ENCODE data around the gene GRM7.

Gene GRM7

GRCh38 chr3:7001370-7001769, 140.5 kb downstream of the GRM7 start:
- no peak for TF ChIP-seq POLR2AphosphoS5 (IDR thresholded peaks at IDR 0.05; ENCODE audit: low read depth, low read length)
- no peak for TF ChIP-seq TAF1 (IDR thresholded peaks at IDR 0.05; ENCODE audit: borderline replicate concordance, insufficient read depth, low read length)
- no peak for TF ChIP-seq REST (IDR thresholded peaks at IDR 0.05; ENCODE audit: insufficient read depth in 1 of 2, low read depth in 2 of 2, low read length in 2 of 2)
- TF ChIP-seq FOXP2 (optimal IDR thresholded peaks at IDR 0.05; ENCODE audit: borderline replicate concordance, extremely low read depth, extremely low read length, insufficient read depth), result no peak
- TF ChIP-seq SIN3A (IDR thresholded peaks at IDR 0.05; ENCODE audit: borderline replicate concordance, insufficient read depth, low read length), result no peak

GRCh38 chr3:7015683-7016440, 154.9 kb downstream of the GRM7 start:
- TF ChIP-seq POLR2AphosphoS5 (IDR thresholded peaks at IDR 0.05; ENCODE audit: low read depth, low read length), result no peak

- TF ChIP-seq REST (IDR thresholded peaks at IDR 0.05; ENCODE audit: insufficient read depth in 1 of 2, low read depth in 2 of 2, low read length in 2 of 2) (no peak), POLR2AphosphoS5 (IDR thresholded peaks at IDR 0.05; ENCODE audit: low read depth, low read length) (no peak), SIN3A (IDR thresholded peaks at IDR 0.05; ENCODE audit: borderline replicate concordance, insufficient read depth, low read length) (no peak), TAF1 (IDR thresholded peaks at IDR 0.05; ENCODE audit: borderline replicate concordance, insufficient read depth, low read length) (no peak), FOXP2 (optimal IDR thresholded peaks at IDR 0.05; ENCODE audit: borderline replicate concordance, extremely low read depth, extremely low read length, insufficient read depth) (no peak)
These were observed 164.8 kb downstream of the GRM7 start for GRCh38 chr3:7025581-7026300.

GRCh38 chr3:7029562-7029961, 168.6 kb downstream of the GRM7 start:
- TF ChIP-seq FOXP2 (optimal IDR thresholded peaks at IDR 0.05; ENCODE audit: borderline replicate concordance, extremely low read depth, extremely low read length, insufficient read depth), result no peak
- TF ChIP-seq SIN3A (IDR thresholded peaks at IDR 0.05; ENCODE audit: borderline replicate concordance, insufficient read depth, low read length), result no peak
- no peak for TF ChIP-seq POLR2AphosphoS5 (IDR thresholded peaks at IDR 0.05; ENCODE audit: low read depth, low read length)
- TF ChIP-seq TAF1 (IDR thresholded peaks at IDR 0.05; ENCODE audit: borderline replicate concordance, insufficient read depth, low read length), result no peak
- no peak for TF ChIP-seq REST (IDR thresholded peaks at IDR 0.05; ENCODE audit: insufficient read depth in 1 of 2, low read depth in 2 of 2, low read length in 2 of 2)

GRCh38 chr3:7038394-7038793, 177.5 kb downstream of the GRM7 start:
- no peak for TF ChIP-seq FOXP2 (optimal IDR thresholded peaks at IDR 0.05; ENCODE audit: borderline replicate concordance, extremely low read depth, extremely low read length, insufficient read depth)
- no peak for TF ChIP-seq TAF1 (IDR thresholded peaks at IDR 0.05; ENCODE audit: borderline replicate concordance, insufficient read depth, low read length)
- TF ChIP-seq POLR2AphosphoS5 (IDR thresholded peaks at IDR 0.05; ENCODE audit: low read depth, low read length), result no peak
- TF ChIP-seq REST (IDR thresholded peaks at IDR 0.05; ENCODE audit: insufficient read depth in 1 of 2, low read depth in 2 of 2, low read length in 2 of 2), result 0 out of 4 replicates have a peak, but pooled peaks of 1 of the 2 experiments have one; percentile 9
- TF ChIP-seq SIN3A (IDR thresholded peaks at IDR 0.05; ENCODE audit: borderline replicate concordance, insufficient read depth, low read length), result no peak

All from PFSK-1 (cell line).